Measurements from ENCODE around the gene ATP2A1. TPM values are rescaled to one million over a fixed set of nuclear protein-coding genes. Genes with fewer than 3 reads are reported as not detected.

Gene ATP2A1
- total RNA-seq, 1 experiment from 2014 or later = 2.9 TPM

DNA sequence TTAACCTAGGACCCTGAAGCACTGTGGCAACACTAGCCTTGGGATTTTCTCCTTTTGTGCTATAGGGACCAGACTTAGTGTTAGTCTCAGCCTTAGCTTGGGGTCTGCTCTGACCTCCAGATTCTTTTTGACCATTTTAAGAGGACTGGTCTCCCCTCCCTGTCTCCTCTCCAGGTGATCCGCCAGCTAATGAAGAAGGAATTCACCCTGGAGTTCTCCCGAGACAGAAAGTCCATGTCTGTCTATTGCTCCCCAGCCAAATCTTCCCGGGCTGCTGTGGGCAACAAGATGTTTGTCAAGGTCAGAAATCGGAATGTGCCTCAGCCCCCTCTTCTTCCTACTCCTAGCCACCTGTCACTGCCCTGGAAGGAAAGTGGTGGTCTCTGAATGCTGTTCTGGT, 19.5 kb downstream of the ATP2A1 start:
- Histone ChIP-seq H3K9me3 (ENCODE audit: control insufficient read depth, insufficient read depth, low read depth, low read length) (no peaks in the 10 kb centered on the region), H3K4me1 (ENCODE audit: control insufficient read depth, insufficient read depth, low read length) (no peaks in the 10 kb centered on the region), H3K36me3 (ENCODE audit: control insufficient read depth, insufficient read depth, low read length) (no peaks in the 10 kb centered on the region), H3K4me3 (ENCODE audit: low read depth in 2 of 2, low read length in 2 of 2) (no peak overlapping the region), H3K27ac (ENCODE audit: low read length) (no peak overlapping the region), H3K27me3 (ENCODE audit: control insufficient read depth, insufficient read depth, low read length) (no peaks in the 10 kb centered on the region)
- no TSS peak for BruUV-seq (replicated peaks)
- CTCF ChIA-PET = no interaction called here
- POLR2A ChIA-PET = no interaction called here
- in situ Hi-C loops (cut with HindIII; ENCODE audit: low pct_unique_long_range_greater_than_20kb, low sequenced_read_pairs) = no loop called here
- ATAC-seq = no peak
- DNase-seq (ENCODE audit: low read depth, low spot score) = no peak
- TF ChIP-seq POLR2AphosphoS5 (IDR thresholded peaks at IDR 0.05; ENCODE audit: low read depth, low read length) = no peak
- TF ChIP-seq, protein P1, sequence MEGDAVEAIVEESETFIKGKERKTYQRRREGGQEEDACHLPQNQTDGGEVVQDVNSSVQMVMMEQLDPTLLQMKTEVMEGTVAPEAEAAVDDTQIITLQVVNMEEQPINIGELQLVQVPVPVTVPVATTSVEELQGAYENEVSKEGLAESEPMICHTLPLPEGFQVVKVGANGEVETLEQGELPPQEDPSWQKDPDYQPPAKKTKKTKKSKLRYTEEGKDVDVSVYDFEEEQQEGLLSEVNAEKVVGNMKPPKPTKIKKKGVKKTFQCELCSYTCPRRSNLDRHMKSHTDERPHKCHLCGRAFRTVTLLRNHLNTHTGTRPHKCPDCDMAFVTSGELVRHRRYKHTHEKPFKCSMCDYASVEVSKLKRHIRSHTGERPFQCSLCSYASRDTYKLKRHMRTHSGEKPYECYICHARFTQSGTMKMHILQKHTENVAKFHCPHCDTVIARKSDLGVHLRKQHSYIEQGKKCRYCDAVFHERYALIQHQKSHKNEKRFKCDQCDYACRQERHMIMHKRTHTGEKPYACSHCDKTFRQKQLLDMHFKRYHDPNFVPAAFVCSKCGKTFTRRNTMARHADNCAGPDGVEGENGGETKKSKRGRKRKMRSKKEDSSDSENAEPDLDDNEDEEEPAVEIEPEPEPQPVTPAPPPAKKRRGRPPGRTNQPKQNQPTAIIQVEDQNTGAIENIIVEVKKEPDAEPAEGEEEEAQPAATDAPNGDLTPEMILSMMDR (IDR thresholded peaks at IDR 0.05) = no peak
- no peak for TF ChIP-seq SIN3A (IDR thresholded peaks at IDR 0.05; ENCODE audit: borderline replicate concordance, insufficient read depth, low read depth, low read length)
- no peak for TF ChIP-seq TCF7L2 (IDR thresholded peaks at IDR 0.05; ENCODE audit: low read depth, low read length)
- TF ChIP-seq, protein P2, sequence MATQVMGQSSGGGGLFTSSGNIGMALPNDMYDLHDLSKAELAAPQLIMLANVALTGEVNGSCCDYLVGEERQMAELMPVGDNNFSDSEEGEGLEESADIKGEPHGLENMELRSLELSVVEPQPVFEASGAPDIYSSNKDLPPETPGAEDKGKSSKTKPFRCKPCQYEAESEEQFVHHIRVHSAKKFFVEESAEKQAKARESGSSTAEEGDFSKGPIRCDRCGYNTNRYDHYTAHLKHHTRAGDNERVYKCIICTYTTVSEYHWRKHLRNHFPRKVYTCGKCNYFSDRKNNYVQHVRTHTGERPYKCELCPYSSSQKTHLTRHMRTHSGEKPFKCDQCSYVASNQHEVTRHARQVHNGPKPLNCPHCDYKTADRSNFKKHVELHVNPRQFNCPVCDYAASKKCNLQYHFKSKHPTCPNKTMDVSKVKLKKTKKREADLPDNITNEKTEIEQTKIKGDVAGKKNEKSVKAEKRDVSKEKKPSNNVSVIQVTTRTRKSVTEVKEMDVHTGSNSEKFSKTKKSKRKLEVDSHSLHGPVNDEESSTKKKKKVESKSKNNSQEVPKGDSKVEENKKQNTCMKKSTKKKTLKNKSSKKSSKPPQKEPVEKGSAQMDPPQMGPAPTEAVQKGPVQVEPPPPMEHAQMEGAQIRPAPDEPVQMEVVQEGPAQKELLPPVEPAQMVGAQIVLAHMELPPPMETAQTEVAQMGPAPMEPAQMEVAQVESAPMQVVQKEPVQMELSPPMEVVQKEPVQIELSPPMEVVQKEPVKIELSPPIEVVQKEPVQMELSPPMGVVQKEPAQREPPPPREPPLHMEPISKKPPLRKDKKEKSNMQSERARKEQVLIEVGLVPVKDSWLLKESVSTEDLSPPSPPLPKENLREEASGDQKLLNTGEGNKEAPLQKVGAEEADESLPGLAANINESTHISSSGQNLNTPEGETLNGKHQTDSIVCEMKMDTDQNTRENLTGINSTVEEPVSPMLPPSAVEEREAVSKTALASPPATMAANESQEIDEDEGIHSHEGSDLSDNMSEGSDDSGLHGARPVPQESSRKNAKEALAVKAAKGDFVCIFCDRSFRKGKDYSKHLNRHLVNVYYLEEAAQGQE (IDR thresholded peaks at IDR 0.05; ENCODE audit: insufficient read depth in 1 of 2, low read depth in 2 of 2, low read length in 1 of 2) = no peak
- intact Hi-C loops (cut with micrococcal nuclease; ENCODE audit: unreplicated experiment) = no loop called here

DNA sequence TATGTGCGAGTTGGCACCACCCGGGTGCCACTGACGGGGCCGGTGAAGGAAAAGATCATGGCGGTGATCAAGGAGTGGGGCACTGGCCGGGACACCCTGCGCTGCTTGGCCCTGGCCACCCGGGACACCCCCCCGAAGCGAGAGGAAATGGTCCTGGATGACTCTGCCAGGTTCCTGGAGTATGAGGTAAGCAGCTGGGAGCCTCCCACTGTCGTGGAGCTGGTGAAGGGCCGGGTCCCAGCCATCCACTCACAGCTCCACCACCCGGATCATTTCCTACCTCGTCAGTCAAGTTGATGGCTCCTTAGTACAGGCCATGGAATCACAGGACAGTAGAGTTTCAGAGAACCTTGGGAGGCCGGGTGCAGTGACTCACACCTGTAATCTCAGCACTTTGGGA, 20.0 kb downstream of the ATP2A1 start:
- no peaks in the 10 kb centered on the region for H3K27me3 ChIP-seq (ENCODE audit: control insufficient read depth, insufficient read depth, low read length)
- no peaks in the 10 kb centered on the region for H3K36me3 ChIP-seq (ENCODE audit: control insufficient read depth, insufficient read depth, low read length)
- DNase-seq (ENCODE audit: low read depth, low spot score) (no peak), ATAC-seq (no peak)
- in situ Hi-C loops (cut with HindIII; ENCODE audit: low pct_unique_long_range_greater_than_20kb, low sequenced_read_pairs) = no loop called here
- no peaks in the 10 kb centered on the region for H3K4me1 ChIP-seq (ENCODE audit: control insufficient read depth, insufficient read depth, low read length)
- ChIA-PET CTCF (no interaction called here), POLR2A (no interaction called here)
- TF ChIP-seq, protein P1 (IDR thresholded peaks at IDR 0.05) = no peak
- TF ChIP-seq TCF7L2 (IDR thresholded peaks at IDR 0.05; ENCODE audit: low read depth, low read length) (no peak), POLR2AphosphoS5 (IDR thresholded peaks at IDR 0.05; ENCODE audit: low read depth, low read length) (no peak), SIN3A (IDR thresholded peaks at IDR 0.05; ENCODE audit: borderline replicate concordance, insufficient read depth, low read depth, low read length) (no peak)
- TF ChIP-seq, protein P2 (IDR thresholded peaks at IDR 0.05; ENCODE audit: insufficient read depth in 1 of 2, low read depth in 2 of 2, low read length in 1 of 2) = no peak
- H3K4me3 ChIP-seq (ENCODE audit: low read depth in 2 of 2, low read length in 2 of 2) = no peak overlapping the region
- BruUV-seq (replicated peaks) = no TSS peak
- no peaks in the 10 kb centered on the region for H3K9me3 ChIP-seq (ENCODE audit: control insufficient read depth, insufficient read depth, low read depth, low read length)
- H3K27ac ChIP-seq (ENCODE audit: low read length) = no peak overlapping the region
- intact Hi-C loops (cut with micrococcal nuclease; ENCODE audit: unreplicated experiment) = no loop called here

All from Panc1 (cell line).